Measurements from ENCODE around the gene POTEG.
"Not testable (repeated sequence)": the region's sequence is repeated elsewhere in the genome, so short reads cannot be mapped to it uniquely, and the experiment has no call there.

The POTEG gene

GRCh38 chr14:19374451-19374903, 59.7 kb downstream of the POTEG start:
- not testable (repeated sequence) for H3K9me3 ChIP-seq (ENCODE audit: control insufficient read depth, low read length); H3K4me1 ChIP-seq; H3K4me3 ChIP-seq (ENCODE audit: low read depth, low read length); H3K36me3 ChIP-seq (ENCODE audit: control insufficient read depth, insufficient read depth, low read length); H3K27ac ChIP-seq; H3K4me2 ChIP-seq (ENCODE audit: low read length); H3K79me2 ChIP-seq; H3K9ac ChIP-seq; H3K27me3 ChIP-seq (ENCODE audit: control insufficient read depth, insufficient read depth, low read length); H2AFZ ChIP-seq

- not testable (repeated sequence) for H3K9ac ChIP-seq; H3K4me2 ChIP-seq (ENCODE audit: low read length); H3K4me1 ChIP-seq; H2AFZ ChIP-seq; H3K36me3 ChIP-seq (ENCODE audit: control insufficient read depth, insufficient read depth, low read length); H3K79me2 ChIP-seq; H3K4me3 ChIP-seq (ENCODE audit: low read depth, low read length); H3K9me3 ChIP-seq (ENCODE audit: control insufficient read depth, low read length); H3K27me3 ChIP-seq (ENCODE audit: control insufficient read depth, insufficient read depth, low read length); H3K27ac ChIP-seq
These were observed 61.2 kb downstream of the POTEG start for GRCh38 chr14:19372813-19373500.

GRCh38 chr14:19371767-19372166, 62.4 kb downstream of the POTEG start:
- not testable (repeated sequence) for H3K4me1 ChIP-seq; H3K79me2 ChIP-seq; H3K27ac ChIP-seq; H3K36me3 ChIP-seq (ENCODE audit: control insufficient read depth, insufficient read depth, low read length); H3K4me3 ChIP-seq (ENCODE audit: low read depth, low read length); H3K4me2 ChIP-seq (ENCODE audit: low read length); H3K9me3 ChIP-seq (ENCODE audit: control insufficient read depth, low read length); H3K27me3 ChIP-seq (ENCODE audit: control insufficient read depth, insufficient read depth, low read length); H3K9ac ChIP-seq; H2AFZ ChIP-seq

GRCh38 chr14:19362803-19363202, 71.3 kb downstream of the POTEG start:
- not testable (repeated sequence) for H3K4me1 ChIP-seq; H2AFZ ChIP-seq; H3K36me3 ChIP-seq (ENCODE audit: control insufficient read depth, insufficient read depth, low read length); H3K4me3 ChIP-seq (ENCODE audit: low read depth, low read length); H3K4me2 ChIP-seq (ENCODE audit: low read length); H3K9ac ChIP-seq; H3K27me3 ChIP-seq (ENCODE audit: control insufficient read depth, insufficient read depth, low read length); H3K9me3 ChIP-seq (ENCODE audit: control insufficient read depth, low read length); H3K27ac ChIP-seq; H3K79me2 ChIP-seq

- not testable (repeated sequence) for H3K4me1 ChIP-seq; H3K9ac ChIP-seq; H3K27ac ChIP-seq; H3K4me2 ChIP-seq (ENCODE audit: low read length); H3K79me2 ChIP-seq; H3K4me3 ChIP-seq (ENCODE audit: low read depth, low read length); H3K36me3 ChIP-seq (ENCODE audit: control insufficient read depth, insufficient read depth, low read length); H2AFZ ChIP-seq; H3K9me3 ChIP-seq (ENCODE audit: control insufficient read depth, low read length); H3K27me3 ChIP-seq (ENCODE audit: control insufficient read depth, insufficient read depth, low read length)
These were observed 71.8 kb downstream of the POTEG start for GRCh38 chr14:19362323-19362722.

DNA sequence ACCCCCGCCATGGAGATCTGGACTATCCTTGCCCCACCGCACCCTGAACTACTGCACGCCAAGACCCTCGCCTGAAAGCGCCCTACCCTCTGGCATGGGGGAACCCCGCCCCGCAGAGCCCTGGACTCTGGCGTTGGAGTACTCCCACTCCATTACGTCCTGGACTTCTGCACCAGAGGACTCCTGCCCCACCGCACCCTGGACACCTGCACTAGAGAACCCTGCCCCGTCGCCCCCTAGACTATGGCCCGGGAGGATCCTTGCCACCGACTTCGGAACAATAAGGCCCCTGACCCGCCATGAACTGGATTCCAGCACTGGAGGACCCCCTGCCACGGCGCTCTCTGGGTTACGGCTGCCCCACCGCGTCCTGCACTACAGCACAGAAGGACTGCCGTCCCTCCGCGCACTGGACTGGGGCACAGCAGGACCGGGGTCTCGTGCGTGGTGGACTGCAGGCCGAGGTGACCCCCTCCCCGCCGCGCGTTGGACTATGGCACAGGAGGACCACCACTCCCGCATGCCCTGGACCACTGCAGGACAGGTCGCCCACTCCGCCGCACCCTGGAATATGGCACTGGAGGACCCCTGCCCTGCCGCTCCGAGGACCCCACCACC, 72.4 kb downstream of the POTEG start:
- not testable (repeated sequence) for H3K79me2 ChIP-seq; H3K27me3 ChIP-seq (ENCODE audit: control insufficient read depth, insufficient read depth, low read length)

GRCh38 chr14:19360937-19361635, 73.1 kb downstream of the POTEG start:
- H3K4me1 ChIP-seq; H3K36me3 ChIP-seq (ENCODE audit: control insufficient read depth, insufficient read depth, low read length); H3K4me3 ChIP-seq (ENCODE audit: low read depth, low read length); H3K9ac ChIP-seq; H3K9me3 ChIP-seq (ENCODE audit: control insufficient read depth, low read length); H3K79me2 ChIP-seq; H3K27me3 ChIP-seq (ENCODE audit: control insufficient read depth, insufficient read depth, low read length); H3K4me2 ChIP-seq (ENCODE audit: low read length); H3K27ac ChIP-seq; H2AFZ ChIP-seq: not testable (repeated sequence)

More for the DNA sequence above, 72.4 kb downstream of the POTEG start:
- H3K4me3 ChIP-seq (ENCODE audit: low read depth, low read length); H3K27ac ChIP-seq; H3K9me3 ChIP-seq (ENCODE audit: control insufficient read depth, low read length); H3K36me3 ChIP-seq (ENCODE audit: control insufficient read depth, insufficient read depth, low read length); H2AFZ ChIP-seq; H3K9ac ChIP-seq; H3K4me1 ChIP-seq; H3K4me2 ChIP-seq (ENCODE audit: low read length): not testable (repeated sequence)

Data from parathyroid adenoma (tissue), 2 donors.